B cell (primary cell): ENCODE measurements around the gene SOX18. TPM values are rescaled to one million over a fixed set of nuclear protein-coding genes. Genes with fewer than 3 reads are reported as not detected.

Source experiments
- ATAC-seq: fragments of 200-7000 bp; cut with Tn5 transposase; one replicate; pipeline ENCODE4 v1.10.0; 2021; ENCODE audit warnings: low read depth, mild to moderate bottlenecking, moderate number of reproducible peaks, moderate library complexity
- CTCF ChIA-PET: fragments of 350-600 bp; sonication (Branson Sonifier 250); formaldehyde crosslinking; loops from one replicate; lab custom pipeline; 2021; ENCODE audit warnings: antibody characterized with exemption, inconsistent platforms; lab: Charles Lee
- POLR2A ChIA-PET: fragments of 350-600 bp; sonication (Branson Sonifier 250); formaldehyde crosslinking; loops from one replicate; lab custom pipeline; 2021; ENCODE audit warnings: antibody characterized with exemption; lab: Charles Lee
- DNase-seq: peaks from one replicate; pipeline ENCODE4 v3.0.0; 2013
- H2AFZ ChIP-seq: 2 replicates; pipeline ENCODE4 v1.6.1; 2012; ENCODE audit warnings: mild to moderate bottlenecking, low read depth, low read length; ENCODE audit not compliant: insufficient read depth, poor library complexity, severe bottlenecking
- H3K27ac ChIP-seq, 2 donors: 1 replicate in 1 of 2; 2 replicates in 1 of 2; pipeline ENCODE4 v1.5.1; 2012 to 2013; ENCODE audit warnings: low read length in 2 of 2, mild to moderate bottlenecking in 2 of 2, moderate library complexity in 1 of 2
- H3K27me3 ChIP-seq, 4 experiments: fragments of 200-600 bp in 1 of 4; sonication (generic) in 1 of 4; replicated peaks in 1 of 4; 1 replicate in 2 of 4; 2 replicates in 2 of 4; pipeline versions ENCODE4 v1.6.1 to v1.7.0; 2013 to 2016; ENCODE audit warnings: low read length in 3 of 4, mild to moderate bottlenecking in 2 of 4, mixed read lengths in 1 of 4, moderate library complexity in 1 of 4; ENCODE audit not compliant: insufficient read depth in 4 of 4, control insufficient read depth in 3 of 4; ENCODE audit errors: control extremely low read depth in 1 of 4
- H3K36me3 ChIP-seq, 2 experiments: replicated peaks in 1 of 2; 1 replicate in 1 of 2; 2 replicates in 1 of 2; pipeline versions ENCODE4 v1.6.1 to v1.7.1; 2013; ENCODE audit warnings: low read length in 1 of 2; ENCODE audit not compliant: insufficient read depth in 2 of 2, control insufficient read depth in 1 of 2; ENCODE audit errors: control extremely low read depth in 1 of 2, extremely low read depth in 1 of 2
- H3K4me1 ChIP-seq, 2 donors: fragments of 200-600 bp in 1 of 2; sonication (generic) in 1 of 2; 1 replicate in 1 of 2; 2 replicates in 1 of 2; pipeline versions ENCODE4 v1.5.1 to v1.6.1; 2013 to 2017; ENCODE audit warnings: low read length in 2 of 2; ENCODE audit not compliant: control insufficient read depth in 2 of 2, insufficient read depth in 2 of 2
- H3K4me2 ChIP-seq: replicated peaks from 2 replicates; pipeline ENCODE3; 2012; ENCODE audit warnings: mild to moderate bottlenecking, low read depth, low read length; ENCODE audit not compliant: poor library complexity, severe bottlenecking
- H3K4me3 ChIP-seq, 5 experiments: fragments of 200-600 bp in 1 of 5; sonication (generic) in 1 of 5; 1 replicate in 3 of 5; 2 replicates in 2 of 5; pipeline versions ENCODE4 v1.5.1 to v1.7.0; 2011 to 2016; ENCODE audit warnings: low read length in 4 of 5, mild to moderate bottlenecking in 4 of 5, low read depth in 2 of 5, control low read depth in 1 of 5, moderate library complexity in 1 of 5; ENCODE audit not compliant: insufficient read depth in 1 of 5; ENCODE audit errors: control extremely low read depth in 1 of 5, extremely low read depth in 1 of 5
- H3K79me2 ChIP-seq: fragments of 200-600 bp; sonication (generic); one replicate; pipeline ENCODE4 v1.6.0; 2016; ENCODE audit warnings: low read length; ENCODE audit not compliant: control insufficient read depth, insufficient read depth
- H3K9ac ChIP-seq: fragments of 200-600 bp; sonication (generic); 2 replicates; pipeline ENCODE4 v1.6.1; 2017; ENCODE audit warnings: mild to moderate bottlenecking, low read length, moderate library complexity
- H3K9me3 ChIP-seq, 3 donors: one replicate each; pipeline versions ENCODE4 v1.6.1 to v1.7.1; 2013; ENCODE audit warnings: low read length in 2 of 3; ENCODE audit not compliant: control insufficient read depth in 2 of 3, insufficient read depth in 1 of 3; ENCODE audit errors: control extremely low read depth in 1 of 3
- H4K20me1 ChIP-seq: 2 replicates; pipeline ENCODE4 v1.6.0; 2012; ENCODE audit warnings: mild to moderate bottlenecking, low read length; ENCODE audit not compliant: insufficient read depth, control insufficient read depth, poor library complexity, severe bottlenecking
- H3K27ac Mint-ChIP-seq: one replicate; pipeline ENCODE4 v1.8.0; 2021; ENCODE audit warnings: mixed read lengths
- H3K27me3 Mint-ChIP-seq: one replicate; pipeline ENCODE4 v1.8.0; 2021; ENCODE audit warnings: mixed read lengths
- H3K4me1 Mint-ChIP-seq: one replicate; pipeline ENCODE4 v1.8.0; 2021; ENCODE audit warnings: mixed read lengths
- H3K4me3 Mint-ChIP-seq: one replicate; pipeline ENCODE4 v1.8.0; 2021; ENCODE audit warnings: mixed read lengths
- H3K9me3 Mint-ChIP-seq: one replicate; pipeline ENCODE4 v1.8.0; 2022; ENCODE audit warnings: mixed read lengths; ENCODE audit not compliant: insufficient read depth
- EZH2 ChIP-seq: IDR thresholded peaks from 2 replicates; pipeline ENCODE4 v1.6.1; 2012; ENCODE audit warnings: borderline replicate concordance, low read depth, mild to moderate bottlenecking, moderate library complexity, low read length; ENCODE audit not compliant: insufficient read depth, poor library complexity, severe bottlenecking
- WGBS: methylation state at CpG from one replicate; pipeline ENCODE4 v1.1.5; 2013; ENCODE audit warnings: missing lambda C conversion rate; ENCODE audit not compliant: insufficient coverage; 5-methylcytosine and 5-hydroxymethylcytosine counted together
- intact Hi-C: fragments of 100-400 bp; cut with micrococcal nuclease; formaldehyde crosslinking; loops from one replicate; pipeline ENCODE4 v1.10.0; 2022
- polyA plus RNA-seq: library from polyadenylated mRNA; depleted of rRNA; stranded (reverse); fragments of >200 nt; gene quantifications from 2 replicates; pipeline ENCODE4 v1.2.3, GENCODE V29; 2012
- total RNA-seq, 2 donors: library from RNA; stranded (reverse); fragments of 120-200 nt in 1 of 2; gene quantifications; 1 replicate in 1 of 2; 2 replicates in 1 of 2; pipeline versions ENCODE4 v1.2.3 to v1.2.4, GENCODE V29; 2013 to 2022
- TF ChIP-seq, protein P1 (sequence below): fragments of 200-600 bp; IDR thresholded peaks from one replicate; pipeline ENCODE4 v1.8.0; 2022; ENCODE audit warnings: antibody characterized with exemption, mild to moderate bottlenecking

The SOX18 gene
- total and polyA plus RNA-seq, 2 donors (not counting 1 experiment from before 2014, with no cell fraction given) = not detected

GRCh38 chr20:64024141-64024990 lies 25.1 kb downstream of the SOX18 start:
- 97% methylated on average over 11 of the region's 17 CpGs for WGBS
- H3K27ac ChIP-seq = no peak overlapping the region
- Mint-ChIP-seq H3K27me3 (no peaks in the 10 kb centered on the region), H3K4me1 (no peaks in the 10 kb centered on the region), H3K4me3 (no peak overlapping the region), H3K9me3 (no peaks in the 10 kb centered on the region), H3K27ac (no peak overlapping the region)
- H3K4me2 ChIP-seq = no peak overlapping the region
- no peaks in the 10 kb centered on the region for H3K9me3 ChIP-seq
- H3K4me1 ChIP-seq = no peaks in the 10 kb centered on the region
- TF ChIP-seq, protein P1, sequence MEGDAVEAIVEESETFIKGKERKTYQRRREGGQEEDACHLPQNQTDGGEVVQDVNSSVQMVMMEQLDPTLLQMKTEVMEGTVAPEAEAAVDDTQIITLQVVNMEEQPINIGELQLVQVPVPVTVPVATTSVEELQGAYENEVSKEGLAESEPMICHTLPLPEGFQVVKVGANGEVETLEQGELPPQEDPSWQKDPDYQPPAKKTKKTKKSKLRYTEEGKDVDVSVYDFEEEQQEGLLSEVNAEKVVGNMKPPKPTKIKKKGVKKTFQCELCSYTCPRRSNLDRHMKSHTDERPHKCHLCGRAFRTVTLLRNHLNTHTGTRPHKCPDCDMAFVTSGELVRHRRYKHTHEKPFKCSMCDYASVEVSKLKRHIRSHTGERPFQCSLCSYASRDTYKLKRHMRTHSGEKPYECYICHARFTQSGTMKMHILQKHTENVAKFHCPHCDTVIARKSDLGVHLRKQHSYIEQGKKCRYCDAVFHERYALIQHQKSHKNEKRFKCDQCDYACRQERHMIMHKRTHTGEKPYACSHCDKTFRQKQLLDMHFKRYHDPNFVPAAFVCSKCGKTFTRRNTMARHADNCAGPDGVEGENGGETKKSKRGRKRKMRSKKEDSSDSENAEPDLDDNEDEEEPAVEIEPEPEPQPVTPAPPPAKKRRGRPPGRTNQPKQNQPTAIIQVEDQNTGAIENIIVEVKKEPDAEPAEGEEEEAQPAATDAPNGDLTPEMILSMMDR = no peak
- no peak for TF ChIP-seq EZH2
- no peak for DNase-seq
- ATAC-seq = no peak
- H3K36me3 ChIP-seq = peaks cover 3 to 84% of the 10 kb centered on the region in 2 experiments
- H2AFZ ChIP-seq = no peak overlapping the region
- no peak overlapping the region for H3K4me3 ChIP-seq
- intact Hi-C loops = no loop called here
- no peaks in the 10 kb centered on the region for H3K27me3 ChIP-seq
- ChIA-PET POLR2A (no interaction called here), CTCF (interaction anchor here (0.7 to 0.8 kb wide), 2 partner anchors 206 to 322 kb away, joined by 3 read pairs; no protein-coding TSS in a partner anchor)
- no peak overlapping the region for H3K9ac ChIP-seq
- peaks cover 62% of the 10 kb centered on the region for H4K20me1 ChIP-seq
- H3K79me2 ChIP-seq = peaks cover 31% of the 10 kb centered on the region
